Activated T-cell treated with anti-CD3 and anti-CD28 coated beads, Interleukin-2, amount 50 U/mL, for 24 hours (primary cell): ENCODE measurements around the gene LTB.

Source experiments
- DNase-seq: peaks from one replicate; pipeline ENCODE4 v3.0.0-alpha.2; 2020
- H3K27ac Mint-ChIP-seq: 2 replicates; pipeline ENCODE4 v1.8.0; 2020; ENCODE audit warnings: mild to moderate bottlenecking, mixed read lengths
- H3K27me3 Mint-ChIP-seq: 2 replicates; pipeline ENCODE4 v1.8.0; 2020; ENCODE audit warnings: mixed read lengths
- H3K36me3 Mint-ChIP-seq: 2 replicates; pipeline ENCODE4 v1.8.0; 2020; ENCODE audit warnings: low read depth, mixed read lengths
- H3K4me1 Mint-ChIP-seq: 2 replicates; pipeline ENCODE4 v1.8.0; 2020; ENCODE audit warnings: low read depth, mixed read lengths
- H3K4me3 Mint-ChIP-seq: 2 replicates; pipeline ENCODE4 v1.8.0; 2020; ENCODE audit warnings: mild to moderate bottlenecking, moderate library complexity, mixed read lengths
- H3K9me3 Mint-ChIP-seq: 2 replicates; pipeline ENCODE4 v1.8.0; 2020; ENCODE audit warnings: mixed read lengths

LTB gene

DNA sequence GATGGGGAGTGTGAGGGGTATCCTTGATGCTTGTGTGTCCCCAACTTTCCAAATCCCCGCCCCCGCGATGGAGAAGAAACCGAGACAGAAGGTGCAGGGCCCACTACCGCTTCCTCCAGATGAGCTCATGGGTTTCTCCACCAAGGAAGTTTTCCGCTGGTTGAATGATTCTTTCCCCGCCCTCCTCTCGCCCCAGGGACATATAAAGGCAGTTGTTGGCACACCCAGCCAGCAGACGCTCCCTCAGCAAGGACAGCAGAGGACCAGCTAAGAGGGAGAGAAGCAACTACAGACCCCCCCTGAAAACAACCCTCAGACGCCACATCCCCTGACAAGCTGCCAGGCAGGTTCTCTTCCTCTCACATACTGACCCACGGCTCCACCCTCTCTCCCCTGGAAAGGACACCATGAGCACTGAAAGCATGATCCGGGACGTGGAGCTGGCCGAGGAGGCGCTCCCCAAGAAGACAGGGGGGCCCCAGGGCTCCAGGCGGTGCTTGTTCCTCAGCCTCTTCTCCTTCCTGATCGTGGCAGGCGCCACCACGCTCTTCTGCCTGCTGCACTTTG lies 6.8 kb downstream of the LTB start, which contains the start of gene TNF:
Gene TNF, plus strand, starts transcription at position 231 of the 567 bp plus-strand sequence. Its CDS starts 177 bp downstream, at position 408.
- no peaks in the 10 kb centered on the region for H3K27me3 Mint-ChIP-seq
- DNase-seq: peak; percentile 89
- H3K9me3 Mint-ChIP-seq: no peaks in the 10 kb centered on the region
- H3K4me1 Mint-ChIP-seq: peaks cover 87% of the 10 kb centered on the region
- H3K36me3 Mint-ChIP-seq: peaks cover 80% of the 10 kb centered on the region
- H3K27ac Mint-ChIP-seq: peak within 1 kb of the TSS; percentile 99
- peak within 1 kb of the TSS; percentile 97 for H3K4me3 Mint-ChIP-seq

DNA sequence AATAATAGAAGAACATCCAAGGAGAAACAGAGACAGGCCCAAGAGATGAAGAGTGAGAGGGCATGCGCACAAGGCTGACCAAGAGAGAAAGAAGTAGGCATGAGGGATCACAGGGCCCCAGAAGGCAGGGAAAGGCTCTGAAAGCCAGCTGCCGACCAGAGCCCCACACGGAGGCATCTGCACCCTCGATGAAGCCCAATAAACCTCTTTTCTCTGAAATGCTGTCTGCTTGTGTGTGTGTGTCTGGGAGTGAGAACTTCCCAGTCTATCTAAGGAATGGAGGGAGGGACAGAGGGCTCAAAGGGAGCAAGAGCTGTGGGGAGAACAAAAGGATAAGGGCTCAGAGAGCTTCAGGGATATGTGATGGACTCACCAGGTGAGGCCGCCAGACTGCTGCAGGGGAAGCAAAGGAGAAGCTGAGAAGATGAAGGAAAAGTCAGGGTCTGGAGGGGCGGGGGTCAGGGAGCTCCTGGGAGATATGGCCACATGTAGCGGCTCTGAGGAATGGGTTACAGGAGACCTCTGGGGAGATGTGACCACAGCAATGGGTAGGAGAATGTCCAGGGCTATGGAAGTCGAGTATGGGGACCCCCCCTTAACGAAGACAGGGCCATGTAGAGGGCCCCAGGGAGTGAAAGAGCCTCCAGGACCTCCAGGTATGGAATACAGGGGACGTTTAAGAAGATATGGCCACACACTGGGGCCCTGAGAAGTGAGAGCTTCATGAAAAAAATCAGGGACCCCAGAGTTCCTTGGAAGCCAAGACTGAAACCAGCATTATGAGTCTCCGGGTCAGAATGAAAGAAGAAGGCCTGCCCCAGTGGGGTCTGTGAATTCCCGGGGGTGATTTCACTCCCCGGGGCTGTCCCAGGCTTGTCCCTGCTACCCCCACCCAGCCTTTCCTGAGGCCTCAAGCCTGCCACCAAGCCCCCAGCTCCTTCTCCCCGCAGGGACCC lies 7.8 kb downstream of the LTB start:
- Mint-ChIP-seq H3K9me3 (no peaks in the 10 kb centered on the region), H3K4me3 (peak overlapping the region; percentile 97), H3K4me1 (peaks cover 88% of the 10 kb centered on the region), H3K36me3 (peaks cover 74% of the 10 kb centered on the region), H3K27me3 (no peaks in the 10 kb centered on the region), H3K27ac (peak overlapping the region; percentile 99)
- DNase-seq: peak; percentile 75

DNA sequence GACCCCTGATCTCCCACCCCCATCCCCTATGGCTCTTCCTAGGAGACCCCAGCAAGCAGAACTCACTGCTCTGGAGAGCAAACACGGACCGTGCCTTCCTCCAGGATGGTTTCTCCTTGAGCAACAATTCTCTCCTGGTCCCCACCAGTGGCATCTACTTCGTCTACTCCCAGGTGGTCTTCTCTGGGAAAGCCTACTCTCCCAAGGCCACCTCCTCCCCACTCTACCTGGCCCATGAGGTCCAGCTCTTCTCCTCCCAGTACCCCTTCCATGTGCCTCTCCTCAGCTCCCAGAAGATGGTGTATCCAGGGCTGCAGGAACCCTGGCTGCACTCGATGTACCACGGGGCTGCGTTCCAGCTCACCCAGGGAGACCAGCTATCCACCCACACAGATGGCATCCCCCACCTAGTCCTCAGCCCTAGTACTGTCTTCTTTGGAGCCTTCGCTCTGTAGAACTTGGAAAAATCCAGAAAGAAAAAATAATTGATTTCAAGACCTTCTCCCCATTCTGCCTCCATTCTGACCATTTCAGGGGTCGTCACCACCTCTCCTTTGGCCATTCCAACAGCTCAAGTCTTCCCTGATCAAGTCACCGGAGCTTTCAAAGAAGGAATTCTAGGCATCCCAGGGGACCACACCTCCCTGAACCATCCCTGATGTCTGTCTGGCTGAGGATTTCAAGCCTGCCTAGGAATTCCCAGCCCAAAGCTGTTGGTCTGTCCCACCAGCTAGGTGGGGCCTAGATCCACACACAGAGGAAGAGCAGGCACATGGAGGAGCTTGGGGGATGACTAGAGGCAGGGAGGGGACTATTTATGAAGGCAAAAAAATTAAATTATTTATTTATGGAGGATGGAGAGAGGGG lies 8.8 kb downstream of the LTB start:
- Mint-ChIP-seq H3K27ac (peak overlapping the region; percentile 99), H3K27me3 (no peaks in the 10 kb centered on the region), H3K4me1 (peaks cover 88% of the 10 kb centered on the region), H3K36me3 (peaks cover 65% of the 10 kb centered on the region), H3K4me3 (peak overlapping the region; percentile 97), H3K9me3 (no peaks in the 10 kb centered on the region)
- no peak for DNase-seq

DNA sequence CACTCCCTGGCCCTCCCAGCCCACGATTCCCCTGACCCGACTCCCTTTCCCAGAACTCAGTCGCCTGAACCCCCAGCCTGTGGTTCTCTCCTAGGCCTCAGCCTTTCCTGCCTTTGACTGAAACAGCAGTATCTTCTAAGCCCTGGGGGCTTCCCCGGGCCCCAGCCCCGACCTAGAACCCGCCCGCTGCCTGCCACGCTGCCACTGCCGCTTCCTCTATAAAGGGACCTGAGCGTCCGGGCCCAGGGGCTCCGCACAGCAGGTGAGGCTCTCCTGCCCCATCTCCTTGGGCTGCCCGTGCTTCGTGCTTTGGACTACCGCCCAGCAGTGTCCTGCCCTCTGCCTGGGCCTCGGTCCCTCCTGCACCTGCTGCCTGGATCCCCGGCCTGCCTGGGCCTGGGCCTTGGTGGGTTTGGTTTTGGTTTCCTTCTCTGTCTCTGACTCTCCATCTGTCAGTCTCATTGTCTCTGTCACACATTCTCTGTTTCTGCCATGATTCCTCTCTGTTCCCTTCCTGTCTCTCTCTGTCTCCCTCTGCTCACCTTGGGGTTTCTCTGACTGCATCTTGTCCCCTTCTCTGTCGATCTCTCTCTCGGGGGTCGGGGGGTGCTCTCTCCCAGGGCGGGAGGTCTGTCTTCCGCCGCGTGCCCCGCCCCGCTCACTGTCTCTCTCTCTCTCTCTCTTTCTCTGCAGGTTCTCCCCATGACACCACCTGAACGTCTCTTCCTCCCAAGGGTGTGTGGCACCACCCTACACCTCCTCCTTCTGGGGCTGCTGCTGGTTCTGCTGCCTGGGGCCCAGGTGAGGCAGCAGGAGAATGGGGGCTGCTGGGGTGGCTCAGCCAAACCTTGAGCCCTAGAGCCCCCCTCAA lies 9.9 kb downstream of the LTB start, which contains the start of gene LTA:
Gene LTA, plus strand, starts transcription at position 249 of the 871 bp plus-strand sequence. Its CDS starts 454 bp downstream, at position 703.
- no peaks in the 10 kb centered on the region for H3K27me3 Mint-ChIP-seq
- peak within 1 kb of the TSS; percentile 99 for H3K27ac Mint-ChIP-seq
- peaks cover 93% of the 10 kb centered on the region for H3K4me1 Mint-ChIP-seq
- peak within 1 kb of the TSS; percentile 97 for H3K4me3 Mint-ChIP-seq
- no peaks in the 10 kb centered on the region for H3K9me3 Mint-ChIP-seq
- peak; percentile 89 for DNase-seq
- H3K36me3 Mint-ChIP-seq: peaks cover 54% of the 10 kb centered on the region

DNA sequence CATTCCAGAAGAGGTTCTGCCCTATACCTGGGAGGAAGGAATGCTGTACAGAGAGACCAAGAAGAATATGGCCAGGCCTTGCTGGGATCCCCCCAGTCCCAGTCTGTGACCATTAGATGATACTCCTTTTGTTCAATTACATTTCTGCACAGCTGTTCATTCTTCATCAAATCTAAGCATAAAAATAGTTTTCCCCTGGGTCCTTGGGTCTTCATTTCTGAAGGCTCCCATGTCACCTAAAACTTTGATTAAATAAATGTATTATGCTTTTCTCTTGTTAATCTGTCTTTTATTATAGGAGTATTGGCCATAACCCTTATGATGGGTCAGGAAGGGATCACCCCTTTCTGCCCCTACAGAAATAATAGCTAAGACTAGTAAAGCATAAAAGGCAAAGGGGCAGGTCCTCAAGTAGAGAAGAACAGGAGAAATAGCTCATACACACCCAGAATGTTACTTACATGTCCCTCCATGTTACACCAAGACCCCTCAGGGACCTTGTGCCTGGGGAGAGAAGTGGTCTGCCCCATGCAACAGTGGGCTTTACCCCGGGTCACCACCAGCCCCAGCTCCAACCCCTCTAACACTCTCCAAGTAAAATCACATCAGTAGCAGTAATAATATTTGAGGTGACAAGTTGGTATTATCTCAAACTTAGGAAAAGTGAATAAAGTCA lies 12.2 kb downstream of the LTB start:
- H3K36me3 Mint-ChIP-seq: peaks cover 41% of the 10 kb centered on the region
- no peaks in the 10 kb centered on the region for H3K27me3 Mint-ChIP-seq
- H3K27ac Mint-ChIP-seq: peak overlapping the region; percentile 91
- H3K9me3 Mint-ChIP-seq: no peaks in the 10 kb centered on the region
- H3K4me1 Mint-ChIP-seq: peaks cover 88% of the 10 kb centered on the region
- H3K4me3 Mint-ChIP-seq: peak overlapping the region; percentile 56
- DNase-seq: no peak

DNA sequence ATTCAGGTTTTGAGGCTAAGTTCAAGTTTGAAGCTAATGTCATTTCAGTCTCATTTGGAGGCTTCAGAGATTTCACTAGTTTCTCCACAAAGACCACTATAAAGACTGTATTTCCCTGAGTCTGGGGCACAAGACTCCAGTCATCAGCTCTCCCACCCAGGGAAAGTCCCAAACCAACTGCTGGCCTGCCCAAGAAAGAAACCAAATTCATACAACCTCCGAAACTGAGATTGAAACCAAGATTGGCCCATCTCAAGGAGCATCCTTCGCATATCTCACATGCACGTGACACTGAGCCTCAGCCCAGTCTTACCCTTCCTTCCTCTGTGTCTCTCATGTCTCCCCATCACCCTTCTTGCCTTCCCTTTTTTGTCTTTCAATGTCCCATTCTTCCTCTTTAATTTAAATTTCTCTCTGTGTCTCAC lies 13.7 kb downstream of the LTB start:
- H3K27me3 Mint-ChIP-seq: no peaks in the 10 kb centered on the region
- peaks cover 83% of the 10 kb centered on the region for H3K4me1 Mint-ChIP-seq
- no peaks in the 10 kb centered on the region for H3K9me3 Mint-ChIP-seq
- DNase-seq: peak; percentile 69
- peak overlapping the region; percentile 91 for H3K27ac Mint-ChIP-seq
- peaks cover 35% of the 10 kb centered on the region for H3K36me3 Mint-ChIP-seq
- H3K4me3 Mint-ChIP-seq: peak overlapping the region; percentile 56

DNA sequence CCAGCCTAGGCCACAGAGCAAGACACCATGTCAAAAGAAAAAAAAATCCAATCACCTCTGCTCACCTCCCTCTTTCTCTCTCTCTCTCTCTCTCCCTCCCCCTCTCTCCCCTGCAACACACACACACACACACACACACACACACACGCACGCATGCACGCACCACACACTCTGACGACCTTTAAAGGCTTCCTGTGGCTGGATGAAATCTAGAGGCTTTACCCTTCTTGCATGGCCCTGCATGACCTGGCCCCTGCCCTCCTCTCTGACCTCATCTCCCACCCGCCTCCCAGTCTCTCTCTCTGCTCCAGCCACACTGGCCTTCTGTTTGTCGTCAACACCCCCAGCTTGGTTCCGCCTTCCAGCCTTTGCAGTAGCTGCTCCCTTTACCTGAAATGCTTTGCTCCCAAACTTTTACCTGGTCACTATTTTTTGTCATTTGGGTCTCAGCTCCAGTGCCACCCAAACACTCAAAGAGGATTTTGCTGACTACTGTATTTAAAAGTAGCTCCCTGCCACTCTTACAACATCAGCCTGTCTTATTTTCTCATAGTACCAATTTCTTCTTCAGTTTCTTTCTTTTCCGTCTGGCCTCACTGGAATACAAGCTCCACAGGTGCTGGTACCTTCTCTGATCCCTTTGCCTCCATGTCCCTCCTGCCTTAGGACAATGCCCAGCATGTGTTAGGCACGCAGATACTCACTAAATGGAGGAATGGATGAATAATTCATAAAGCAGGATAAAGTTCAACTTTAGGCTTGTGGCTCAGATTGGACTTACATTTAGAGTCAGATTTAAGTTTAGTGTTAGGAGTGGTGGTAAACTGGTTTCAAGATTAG lies 14.5 kb downstream of the LTB start:
- H3K27ac Mint-ChIP-seq: peak overlapping the region; percentile 91
- H3K4me1 Mint-ChIP-seq: peaks cover 82% of the 10 kb centered on the region
- H3K27me3 Mint-ChIP-seq: no peaks in the 10 kb centered on the region
- DNase-seq: no peak
- H3K36me3 Mint-ChIP-seq: peaks cover 32% of the 10 kb centered on the region
- peak overlapping the region; percentile 56 for H3K4me3 Mint-ChIP-seq
- H3K9me3 Mint-ChIP-seq: no peaks in the 10 kb centered on the region

DNA sequence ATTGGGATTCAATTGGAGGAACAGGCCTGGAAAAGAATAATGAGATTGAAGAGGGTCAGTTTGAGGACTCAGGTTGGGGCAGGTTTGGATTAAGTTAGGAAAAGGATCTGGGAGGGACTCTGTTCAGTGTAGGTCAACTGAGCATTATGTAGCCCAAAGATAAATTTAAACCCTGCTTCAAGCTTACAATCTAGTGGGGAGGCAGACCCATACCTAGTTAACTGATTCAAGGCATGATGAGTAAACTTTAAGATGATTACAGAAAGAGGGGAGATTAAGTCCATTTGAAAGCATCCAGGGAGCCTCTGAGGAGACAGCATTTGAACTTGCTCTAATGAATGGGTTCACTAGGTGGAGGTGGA lies 21.5 kb downstream of the LTB start:
- Mint-ChIP-seq H3K27ac (peak overlapping the region; percentile 92), H3K36me3 (peaks cover 80% of the 10 kb centered on the region), H3K9me3 (peaks cover 1% of the 10 kb centered on the region), H3K4me1 (peaks cover 87% of the 10 kb centered on the region), H3K27me3 (no peaks in the 10 kb centered on the region), H3K4me3 (peak overlapping the region; percentile 67)
- no peak for DNase-seq

DNA sequence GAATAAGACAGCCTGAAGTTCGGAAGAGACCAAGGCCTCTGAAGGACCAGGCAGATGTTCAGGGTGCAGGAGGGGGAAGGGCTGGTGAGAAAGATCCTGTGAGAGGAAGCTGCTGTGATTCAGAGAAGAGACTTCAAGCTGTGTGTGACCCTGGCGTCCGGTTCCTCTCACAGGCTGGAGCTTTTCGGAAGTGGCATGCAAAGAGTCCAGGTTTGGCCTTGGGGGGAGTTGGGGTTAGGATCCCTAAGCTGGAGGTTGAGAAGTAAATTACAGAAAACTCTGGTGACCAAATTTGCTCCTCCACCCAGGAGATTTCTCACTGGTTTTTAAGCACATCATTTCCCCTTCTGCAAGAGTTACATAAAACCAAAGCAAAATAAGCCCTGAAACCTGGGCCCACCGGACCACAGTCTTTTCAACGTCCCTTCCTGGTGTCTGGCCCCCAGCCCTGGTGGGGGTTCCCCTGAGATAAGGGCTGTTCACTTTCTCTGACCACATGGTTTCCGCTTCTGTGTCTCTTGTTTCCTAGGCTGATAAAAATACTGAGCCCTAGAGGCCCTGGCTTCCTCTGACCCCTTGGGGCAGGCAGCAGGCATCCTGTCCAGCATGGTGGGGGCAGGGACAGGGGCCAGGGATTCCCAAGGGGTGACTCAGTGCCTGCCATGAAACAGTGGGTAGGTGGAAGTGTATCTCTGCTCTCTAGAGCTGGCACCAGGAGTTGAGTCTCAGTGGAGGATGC lies 22.1 kb downstream of the LTB start:
- Mint-ChIP-seq H3K27me3 (no peaks in the 10 kb centered on the region), H3K9me3 (peaks cover 1% of the 10 kb centered on the region), H3K27ac (peak overlapping the region; percentile 92), H3K4me3 (peak overlapping the region; percentile 67), H3K36me3 (peaks cover 75% of the 10 kb centered on the region), H3K4me1 (peaks cover 81% of the 10 kb centered on the region)
- DNase-seq: peak; percentile 69

DNA sequence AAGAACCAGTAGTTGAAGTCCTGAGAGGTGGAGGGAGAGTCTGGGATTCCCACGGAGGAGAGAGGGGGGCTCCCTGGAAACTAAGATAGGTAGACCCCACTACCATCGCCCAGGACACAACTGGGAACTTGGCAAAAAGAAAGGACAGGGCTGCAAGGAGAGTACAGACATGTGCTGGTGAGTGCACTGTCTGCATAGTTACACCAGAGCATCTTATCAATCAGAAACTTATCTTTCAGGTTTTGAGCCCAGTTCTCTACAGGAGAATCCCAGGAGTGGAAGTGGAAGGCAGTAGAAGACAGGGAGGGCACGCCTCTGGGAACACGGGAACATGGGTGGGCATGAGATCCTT lies 22.6 kb downstream of the LTB start:
- peak overlapping the region; percentile 92 for H3K27ac Mint-ChIP-seq
- DNase-seq: no peak
- H3K36me3 Mint-ChIP-seq: peaks cover 74% of the 10 kb centered on the region
- H3K4me3 Mint-ChIP-seq: peak overlapping the region; percentile 67
- peaks cover 1% of the 10 kb centered on the region for H3K9me3 Mint-ChIP-seq
- no peaks in the 10 kb centered on the region for H3K27me3 Mint-ChIP-seq
- peaks cover 80% of the 10 kb centered on the region for H3K4me1 Mint-ChIP-seq

DNA sequence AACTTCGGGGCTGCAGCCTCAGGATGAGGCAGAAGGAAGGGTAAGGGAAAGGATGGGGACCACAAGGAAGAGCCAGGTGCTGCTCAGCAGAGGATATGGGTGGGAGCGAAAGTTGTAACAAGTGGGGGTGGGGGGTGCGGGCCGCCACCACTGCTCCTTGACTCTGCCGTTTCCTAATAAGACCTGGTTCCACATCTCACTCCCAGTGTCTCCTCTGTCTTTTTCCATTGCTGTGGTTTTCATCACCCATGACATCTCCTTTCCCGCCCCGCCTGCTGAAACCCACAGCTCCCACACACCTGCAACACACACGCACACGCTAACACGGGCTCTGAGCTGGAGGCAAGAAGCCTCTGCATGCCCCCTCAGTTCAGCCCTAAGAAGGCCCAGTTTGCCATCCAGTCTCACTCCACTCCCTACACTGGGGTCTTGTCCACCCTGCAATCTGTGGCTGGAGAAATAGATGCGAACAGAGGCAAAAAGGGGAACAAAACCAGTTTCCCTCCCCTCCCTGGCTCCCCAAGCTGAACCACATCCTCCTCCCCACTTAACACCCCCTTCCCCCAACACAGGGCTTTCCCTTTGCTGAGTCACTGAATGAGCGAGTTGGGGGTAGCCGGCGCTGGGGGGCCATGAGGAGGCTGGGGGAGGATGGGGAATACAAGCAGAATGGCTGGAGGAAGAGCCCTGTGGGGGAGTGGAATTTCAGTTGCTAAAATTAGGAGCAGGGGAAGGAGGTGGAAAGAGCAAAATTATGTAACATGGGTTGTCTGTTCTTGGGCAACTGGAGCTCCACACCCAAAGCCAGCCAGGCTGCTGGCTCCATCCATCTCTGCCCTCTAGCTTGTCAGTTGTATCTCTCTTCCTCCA lies 23.4 kb downstream of the LTB start:
- H3K9me3 Mint-ChIP-seq: peaks cover 1% of the 10 kb centered on the region
- peak overlapping the region; percentile 92 for H3K27ac Mint-ChIP-seq
- peak overlapping the region; percentile 67 for H3K4me3 Mint-ChIP-seq
- peak; percentile 83 for DNase-seq
- peaks cover 77% of the 10 kb centered on the region for H3K36me3 Mint-ChIP-seq
- H3K27me3 Mint-ChIP-seq: no peaks in the 10 kb centered on the region
- peaks cover 84% of the 10 kb centered on the region for H3K4me1 Mint-ChIP-seq
